HG02610 (cell line): Measurements from ENCODE around the gene POLR2A.
"Not testable (repeated sequence)": the region's sequence is repeated elsewhere in the genome, so short reads cannot be mapped to it uniquely, and the experiment has no call there.

ENCODE experiments used
- ATAC-seq: cut with Tn5 transposase; IDR thresholded peaks from one replicate; pipeline ENCODE4 v1.9.1; 2021; ENCODE audit warnings: mild to moderate bottlenecking, moderate library complexity; ENCODE audit not compliant: unreplicated experiment

The POLR2A gene

DNA sequence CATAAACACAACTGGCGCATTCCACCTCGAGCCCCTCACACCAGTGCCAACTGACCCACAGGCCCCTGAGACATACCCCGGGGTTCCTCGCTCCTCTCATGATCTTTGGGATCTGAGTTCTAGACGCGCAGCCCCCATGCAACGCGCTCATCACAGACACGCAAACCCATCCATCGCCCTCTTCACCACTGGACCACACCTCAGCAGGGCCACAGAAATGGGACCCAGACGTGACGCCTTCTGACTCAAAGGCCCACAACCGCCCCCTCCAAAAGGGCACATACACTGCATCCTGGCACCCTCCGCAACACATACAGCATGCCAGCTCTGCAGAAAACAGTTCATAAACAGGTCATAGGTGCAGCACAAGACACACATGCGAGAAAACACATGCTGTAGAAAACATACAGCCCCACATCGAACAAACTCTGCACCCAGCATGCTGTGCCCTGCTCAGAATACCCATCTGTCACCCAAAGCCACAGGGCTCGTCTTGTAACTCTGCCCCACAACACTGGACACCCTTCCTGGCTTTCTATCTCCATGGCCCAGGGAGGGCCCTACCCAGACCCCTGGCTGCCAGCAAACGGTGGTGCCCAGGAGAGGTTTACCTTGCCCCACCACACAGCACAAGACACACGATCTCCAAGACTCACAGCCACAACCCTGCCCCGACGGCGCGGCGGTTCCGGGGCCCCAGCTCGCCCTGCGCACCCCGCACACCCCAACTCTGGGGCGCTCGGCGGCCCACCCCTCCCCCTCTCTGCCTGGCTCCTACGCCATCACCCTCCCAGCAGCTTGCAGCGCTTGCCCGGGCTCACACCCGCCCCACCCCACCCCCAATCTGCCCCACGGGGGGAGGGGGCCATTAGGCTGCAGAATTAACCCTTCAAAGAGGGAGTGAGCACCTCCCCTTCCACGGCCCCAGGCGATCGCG, 5.6 kb upstream of the POLR2A start:
- no peak for ATAC-seq

DNA sequence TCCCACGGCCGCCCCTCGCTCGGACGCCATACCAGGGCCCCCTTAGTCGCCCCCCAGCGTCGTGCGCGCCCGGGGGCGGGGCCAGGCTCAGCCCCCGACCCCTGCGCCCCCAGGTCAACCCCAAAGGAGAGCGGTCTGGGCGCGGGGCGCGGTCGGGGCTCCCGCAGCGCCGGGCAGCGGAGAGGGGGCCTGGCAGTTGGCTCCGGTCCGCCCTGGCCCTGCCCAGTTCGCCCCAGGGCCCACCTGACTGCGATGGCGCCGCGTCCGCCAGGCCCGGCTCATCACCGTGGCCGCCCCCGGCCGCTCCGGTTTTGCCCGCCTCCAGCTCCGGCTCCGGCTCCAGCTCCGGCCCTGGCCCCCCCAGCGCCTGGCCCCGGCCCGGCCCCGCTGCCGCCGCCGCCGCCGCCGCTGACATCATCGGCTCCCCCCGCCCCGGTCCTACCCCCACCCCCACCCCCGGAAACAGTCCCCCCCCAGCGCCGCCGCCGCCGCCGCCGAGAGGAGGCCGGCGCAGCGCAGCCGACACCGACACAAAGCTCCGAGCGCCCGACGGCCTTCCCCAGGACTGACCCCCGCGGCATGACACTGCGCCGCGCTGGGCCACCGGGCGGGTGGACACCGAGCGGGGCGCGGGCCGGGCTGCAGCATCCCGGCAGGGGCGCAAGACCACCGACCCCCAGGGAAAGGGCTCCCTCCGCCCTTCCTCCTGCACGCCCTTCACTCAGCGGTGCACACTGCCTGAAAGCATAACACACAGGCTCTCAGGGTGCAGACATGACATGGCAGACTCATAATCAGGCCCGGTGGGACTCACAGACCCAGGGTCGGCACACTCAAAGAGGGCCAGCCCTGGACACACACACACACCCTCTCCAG, 4.7 kb upstream of the POLR2A start, which contains the start of gene ZBTB4:
Gene ZBTB4, minus strand, starts transcription at position 419 of the 876 bp plus-strand sequence. CDS start 12,830 bp downstream, outside the sequence.
- ATAC-seq: no peak

DNA sequence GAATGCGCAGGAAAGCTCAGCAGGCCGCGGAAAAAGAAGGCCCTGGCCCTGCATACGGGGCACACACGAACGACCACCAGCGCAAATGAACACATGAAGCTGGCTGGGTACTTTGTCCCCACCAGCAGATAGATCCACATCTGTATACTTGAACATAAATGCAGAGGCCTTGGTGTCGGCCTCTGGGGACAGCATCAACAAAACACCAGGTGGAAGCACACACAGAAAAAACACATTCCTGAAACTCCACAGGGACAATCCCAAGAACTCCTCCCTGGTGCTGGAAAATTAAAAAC, 4.1 kb upstream of the POLR2A start:
- ATAC-seq: no peak

DNA sequence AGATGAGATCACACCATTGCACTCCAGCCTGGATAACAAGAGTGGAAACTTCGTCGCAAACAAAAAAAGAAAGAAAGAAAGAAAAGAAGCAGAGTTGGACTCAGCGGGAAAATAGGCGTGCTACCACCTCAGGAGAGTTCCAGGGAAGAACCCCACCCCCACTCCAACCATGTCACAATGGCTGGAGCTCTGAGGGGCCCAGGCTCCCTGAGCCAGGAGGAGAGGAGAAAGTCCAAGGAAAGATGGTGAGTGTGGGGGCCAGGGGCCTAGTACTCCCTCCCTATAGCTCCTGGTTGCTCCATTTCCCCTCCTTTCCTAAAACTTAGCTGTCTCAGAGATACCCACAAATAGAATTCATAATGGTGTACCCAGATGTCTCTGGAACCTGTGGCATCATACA, 2.9 kb upstream of the POLR2A start, which contains the start of gene SLC35G6:
Gene SLC35G6, plus strand, starts transcription at position 172 of the 400 bp plus-strand sequence. Its CDS starts 71 bp downstream, at position 243.
- not testable (repeated sequence) for ATAC-seq

DNA sequence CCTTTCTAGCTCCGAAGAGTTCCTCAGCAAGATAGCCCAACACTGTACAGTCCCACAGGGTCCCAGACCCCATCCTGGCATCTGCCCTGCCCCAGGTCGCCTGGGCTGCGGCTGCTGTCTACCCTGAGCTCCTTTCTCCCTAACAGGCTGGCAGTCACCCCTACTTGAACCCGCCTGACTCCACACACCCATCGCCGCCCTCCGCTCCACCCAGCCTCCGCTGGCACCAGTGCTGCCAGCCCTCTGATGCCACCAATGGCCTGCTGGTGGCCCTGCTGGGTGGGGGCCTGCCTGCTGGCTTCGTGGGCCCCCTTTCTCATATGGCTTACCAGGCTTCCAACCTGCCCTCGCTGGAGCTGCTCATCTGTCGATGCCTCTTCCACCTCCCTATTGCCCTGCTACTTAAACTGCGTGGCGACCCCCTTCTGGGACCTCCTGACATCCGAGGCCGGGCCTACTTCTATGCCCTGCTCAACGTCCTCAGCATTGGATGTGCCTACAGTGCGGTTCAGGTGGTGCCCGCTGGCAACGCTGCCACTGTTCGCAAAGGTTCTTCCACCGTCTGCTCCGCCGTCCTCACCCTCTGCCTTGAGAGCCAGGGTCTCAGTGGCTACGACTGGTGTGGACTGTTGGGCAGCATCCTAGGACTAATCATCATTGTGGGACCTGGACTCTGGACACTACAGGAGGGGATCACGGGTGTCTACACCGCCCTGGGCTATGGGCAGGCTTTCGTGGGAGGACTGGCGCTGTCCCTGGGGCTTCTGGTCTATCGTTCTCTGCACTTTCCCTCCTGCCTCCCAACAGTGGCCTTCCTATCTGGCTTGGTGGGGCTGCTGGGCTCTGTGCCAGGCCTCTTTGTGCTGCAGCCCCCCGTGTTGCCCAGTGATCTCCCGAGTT, 2.1 kb upstream of the POLR2A start:
- not testable (repeated sequence) for ATAC-seq

DNA sequence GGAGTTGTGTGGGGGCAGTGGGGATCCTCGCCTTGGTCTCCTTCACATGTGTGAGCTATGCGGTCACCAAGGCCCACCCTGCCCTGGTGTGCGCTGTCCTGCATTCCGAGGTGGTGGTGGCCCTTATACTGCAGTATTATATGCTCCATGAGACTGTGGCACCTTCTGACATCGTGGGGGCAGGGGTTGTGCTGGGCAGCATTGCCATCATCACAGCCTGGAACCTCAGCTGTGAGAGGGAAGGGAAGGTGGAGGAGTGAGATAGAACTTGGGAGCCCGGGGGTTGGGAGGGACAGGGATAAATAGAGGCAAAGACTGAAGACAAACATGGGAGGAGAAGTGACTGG, 1.5 kb upstream of the POLR2A start:
- not testable (repeated sequence) for ATAC-seq

DNA sequence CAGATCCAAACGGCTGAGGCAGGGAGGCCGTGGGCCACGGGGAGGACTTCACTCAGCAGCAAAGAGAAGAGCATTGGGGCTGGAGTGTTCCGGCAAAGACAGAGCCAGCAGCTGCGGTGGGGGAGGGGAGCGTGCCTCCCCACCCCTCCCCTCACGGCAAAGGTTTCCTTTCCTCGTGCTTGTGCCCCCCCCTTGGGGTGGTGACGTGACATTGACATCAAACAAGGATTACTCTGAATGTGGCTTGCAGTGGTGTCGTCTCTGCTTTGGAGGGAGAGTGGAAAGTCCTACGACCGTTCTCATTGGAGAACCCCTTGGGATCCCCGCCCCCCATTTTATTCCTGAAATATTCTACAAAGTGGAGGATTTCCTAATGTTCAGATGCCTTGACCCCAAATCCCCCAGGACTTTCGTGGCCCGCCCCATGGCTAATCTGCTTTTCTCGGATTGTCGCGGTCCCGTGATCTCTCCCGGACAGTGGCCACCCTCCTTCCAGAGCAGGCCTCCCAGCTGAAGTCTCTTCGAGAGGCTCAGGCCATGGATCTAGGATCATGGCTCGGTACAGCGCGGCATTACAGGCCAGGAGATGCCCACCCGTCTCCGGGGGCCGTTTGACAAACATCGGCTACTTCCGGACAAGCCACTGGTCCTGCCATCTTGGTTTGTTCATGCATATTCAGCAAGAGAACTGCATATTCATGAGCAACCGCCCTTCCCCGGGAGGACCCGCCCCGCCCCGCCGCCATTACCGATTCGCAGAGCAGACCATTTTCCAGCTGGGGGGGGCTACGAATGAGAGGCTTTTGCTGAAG, 705 bp upstream of the POLR2A start:
- peak; percentile 33 for ATAC-seq

DNA sequence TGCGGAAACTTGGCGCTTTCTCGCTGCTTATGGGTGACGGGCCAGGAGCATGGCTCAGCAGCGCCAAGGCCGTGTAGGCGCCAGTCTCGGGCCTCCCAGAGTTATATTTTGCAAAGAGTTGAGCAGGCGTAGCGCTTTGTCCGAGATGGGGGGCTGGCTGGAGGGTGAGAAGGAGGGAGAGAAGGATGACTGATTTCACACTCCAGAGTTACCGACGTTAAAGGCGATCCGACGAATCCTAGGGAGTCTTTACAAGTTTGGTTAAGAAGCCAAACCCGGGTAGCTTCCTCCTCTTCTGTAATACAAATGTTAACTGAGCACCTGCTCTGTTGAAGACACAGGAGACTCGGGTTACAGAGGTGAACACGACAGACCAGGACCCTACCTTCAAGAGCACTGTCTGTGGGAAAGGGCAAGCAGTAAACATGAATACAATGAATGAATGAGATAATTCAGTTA, 782 bp downstream of the POLR2A start:
- no peak for ATAC-seq

DNA sequence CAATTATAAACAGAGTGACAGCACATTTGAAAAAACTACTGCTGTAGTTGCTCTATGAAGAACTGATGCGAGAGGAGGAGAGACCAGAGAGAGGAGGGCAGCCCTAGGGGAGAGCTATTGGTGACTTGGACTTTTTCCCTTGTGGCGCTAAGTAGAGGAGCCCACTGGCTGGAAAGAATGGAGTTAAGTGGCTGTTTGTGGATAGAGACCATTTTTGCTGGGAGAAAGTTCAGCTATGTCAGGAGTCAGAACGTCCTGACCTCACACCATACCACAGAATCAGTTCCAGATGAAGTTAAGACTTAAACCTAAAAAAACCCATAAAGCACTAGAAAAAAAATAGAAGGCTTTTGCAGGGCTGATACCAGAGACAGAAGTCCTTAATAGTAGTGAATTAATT, 2.0 kb downstream of the POLR2A start:
- ATAC-seq: no peak

DNA sequence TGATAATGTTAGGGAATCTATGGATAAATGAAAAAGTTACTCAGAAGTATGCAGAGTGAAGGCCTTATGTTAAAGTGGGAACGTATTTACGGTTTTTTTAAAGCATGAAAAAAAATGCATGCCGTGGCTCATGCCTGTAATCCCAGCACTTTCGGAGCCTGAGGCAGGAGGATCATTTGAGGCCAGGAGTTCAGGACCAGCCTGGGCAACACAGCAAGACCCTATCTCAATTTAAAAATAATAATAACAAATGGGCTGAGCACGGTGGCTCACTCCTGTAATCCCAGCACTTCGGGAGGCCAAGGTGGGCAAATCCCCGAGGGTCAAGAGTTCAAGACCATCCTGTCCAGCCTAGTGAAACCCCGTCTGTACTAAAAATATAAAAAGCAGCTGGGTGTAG, 6.0 kb downstream of the POLR2A start:
- no peak for ATAC-seq

DNA sequence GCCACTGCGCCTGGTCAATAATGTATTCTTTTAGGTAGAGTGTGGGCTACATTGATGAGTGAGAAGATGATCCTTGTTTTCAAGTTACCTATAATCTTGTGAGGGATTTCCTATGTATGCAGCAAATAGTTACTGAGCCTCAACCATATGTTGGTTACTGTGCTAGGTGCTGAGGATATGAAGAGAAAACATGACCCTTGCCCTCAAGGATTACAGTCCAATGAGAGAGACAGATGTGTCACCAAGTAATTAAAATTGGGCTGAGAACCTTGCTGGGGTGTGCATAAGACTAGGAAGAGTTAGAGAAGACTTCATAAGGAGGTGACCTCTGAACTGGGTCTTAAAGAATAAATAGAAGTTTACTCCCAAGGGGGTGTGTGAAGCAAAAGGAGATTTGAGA, 7.4 kb downstream of the POLR2A start:
- no peak for ATAC-seq

DNA sequence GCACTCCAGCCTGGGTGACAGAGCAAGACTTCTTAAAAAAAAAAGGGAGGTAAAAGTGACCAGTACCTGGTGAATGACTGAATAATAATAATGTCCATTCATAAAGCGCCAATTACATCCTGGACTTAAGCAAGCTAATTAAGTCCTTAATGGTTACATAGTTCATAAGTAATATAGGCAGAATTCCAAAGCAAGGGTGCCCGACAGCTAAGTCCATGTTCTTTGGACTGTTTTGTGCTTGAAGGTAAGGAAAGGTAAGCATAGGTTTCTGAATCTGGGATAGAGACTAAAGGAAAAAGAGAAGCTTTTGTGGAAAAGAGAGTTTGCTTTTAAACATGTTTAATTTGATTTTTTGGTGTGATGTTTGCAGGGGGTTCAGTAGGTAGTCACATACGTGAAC, 9.8 kb downstream of the POLR2A start:
- no peak for ATAC-seq

DNA sequence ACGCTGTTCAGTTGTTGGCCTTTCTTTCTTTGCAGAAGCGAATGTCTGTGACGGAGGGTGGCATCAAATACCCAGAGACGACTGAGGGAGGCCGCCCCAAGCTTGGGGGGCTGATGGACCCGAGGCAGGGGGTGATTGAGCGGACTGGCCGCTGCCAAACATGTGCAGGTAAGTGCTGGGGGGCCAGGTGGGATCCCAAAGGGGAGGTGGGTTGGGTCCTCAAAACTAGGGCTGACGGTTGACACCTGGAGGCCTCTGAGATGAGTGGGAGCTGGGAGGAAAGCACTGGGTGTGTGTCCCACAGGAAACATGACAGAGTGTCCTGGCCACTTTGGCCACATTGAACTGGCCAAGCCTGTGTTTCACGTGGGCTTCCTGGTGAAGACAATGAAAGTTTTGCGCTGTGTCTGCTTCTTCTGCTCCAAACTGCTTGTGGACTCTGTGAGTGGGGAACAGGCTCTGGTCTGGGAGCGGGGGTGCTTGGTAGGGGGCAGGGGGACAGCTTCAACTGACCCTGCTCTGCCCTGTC, 11.8 kb downstream of the POLR2A start:
- ATAC-seq: no peak

DNA sequence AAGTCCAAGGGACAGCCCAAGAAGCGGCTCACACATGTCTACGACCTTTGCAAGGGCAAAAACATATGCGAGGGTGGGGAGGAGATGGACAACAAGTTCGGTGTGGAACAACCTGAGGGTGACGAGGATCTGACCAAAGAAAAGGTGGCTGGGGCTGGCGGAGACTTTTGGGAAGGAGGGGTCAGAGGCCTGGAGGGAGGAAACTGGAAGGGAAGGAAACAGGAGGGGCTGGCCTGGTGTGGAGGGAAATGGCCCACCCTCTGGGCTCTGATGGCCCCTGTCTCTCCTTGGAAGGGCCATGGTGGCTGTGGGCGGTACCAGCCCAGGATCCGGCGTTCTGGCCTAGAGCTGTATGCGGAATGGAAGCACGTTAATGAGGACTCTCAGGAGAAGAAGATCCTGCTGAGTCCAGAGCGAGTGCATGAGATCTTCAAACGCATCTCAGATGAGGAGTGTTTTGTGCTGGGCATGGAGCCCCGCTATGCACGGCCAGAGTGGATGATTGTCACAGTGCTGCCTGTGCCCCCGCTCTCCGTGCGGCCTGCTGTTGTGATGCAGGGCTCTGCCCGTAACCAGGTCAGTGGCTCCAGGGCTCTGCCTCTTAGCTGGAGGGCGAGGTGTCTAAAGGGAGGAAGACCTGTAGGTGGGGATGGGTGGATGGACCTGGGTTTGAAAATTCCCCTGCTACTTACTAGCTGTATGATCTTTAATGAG, 12.5 kb downstream of the POLR2A start:
- no peak for ATAC-seq

DNA sequence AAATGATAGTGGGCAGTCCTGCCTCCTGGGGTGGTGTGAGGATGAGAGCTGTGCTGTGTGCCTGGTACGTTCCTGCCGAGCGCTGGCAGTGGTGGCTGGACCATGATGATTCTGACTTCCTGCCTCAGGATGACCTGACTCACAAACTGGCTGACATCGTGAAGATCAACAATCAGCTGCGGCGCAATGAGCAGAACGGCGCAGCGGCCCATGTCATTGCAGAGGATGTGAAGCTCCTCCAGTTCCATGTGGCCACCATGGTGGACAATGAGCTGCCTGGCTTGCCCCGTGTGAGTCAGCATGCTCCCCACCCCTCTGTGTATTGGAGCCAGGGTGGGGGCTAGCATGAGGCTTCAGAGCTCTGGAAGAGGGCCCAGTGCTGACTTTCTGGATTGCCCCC, 13.1 kb downstream of the POLR2A start:
- no peak for ATAC-seq

DNA sequence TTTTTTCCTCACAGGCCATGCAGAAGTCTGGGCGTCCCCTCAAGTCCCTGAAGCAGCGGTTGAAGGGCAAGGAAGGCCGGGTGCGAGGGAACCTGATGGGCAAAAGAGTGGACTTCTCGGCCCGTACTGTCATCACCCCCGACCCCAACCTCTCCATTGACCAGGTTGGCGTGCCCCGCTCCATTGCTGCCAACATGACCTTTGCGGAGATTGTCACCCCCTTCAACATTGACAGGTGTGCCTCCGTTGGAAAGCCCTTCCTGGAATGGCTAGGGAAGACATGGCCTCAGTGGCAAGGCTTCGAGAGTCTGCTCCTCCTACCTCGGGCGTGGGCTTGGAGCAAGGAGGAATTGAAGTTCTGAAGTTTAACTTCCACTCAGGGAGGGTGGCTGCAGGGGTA, 13.5 kb downstream of the POLR2A start:
- no peak for ATAC-seq

DNA sequence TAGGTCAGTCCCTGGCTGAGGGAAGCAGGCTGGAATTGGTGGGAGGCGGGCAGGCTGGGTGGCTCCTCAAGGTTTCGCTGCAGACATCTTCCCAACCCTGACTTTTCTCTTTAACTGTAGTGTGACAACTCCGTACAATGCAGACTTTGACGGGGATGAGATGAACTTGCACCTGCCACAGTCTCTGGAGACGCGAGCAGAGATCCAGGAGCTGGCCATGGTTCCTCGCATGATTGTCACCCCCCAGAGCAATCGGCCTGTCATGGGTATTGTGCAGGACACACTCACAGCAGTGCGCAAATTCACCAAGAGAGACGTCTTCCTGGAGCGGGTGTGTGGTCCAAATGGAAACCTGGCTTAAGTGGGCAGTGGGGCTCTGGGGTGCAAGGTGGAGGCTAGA, 15.0 kb downstream of the POLR2A start:
- ATAC-seq: no peak

DNA sequence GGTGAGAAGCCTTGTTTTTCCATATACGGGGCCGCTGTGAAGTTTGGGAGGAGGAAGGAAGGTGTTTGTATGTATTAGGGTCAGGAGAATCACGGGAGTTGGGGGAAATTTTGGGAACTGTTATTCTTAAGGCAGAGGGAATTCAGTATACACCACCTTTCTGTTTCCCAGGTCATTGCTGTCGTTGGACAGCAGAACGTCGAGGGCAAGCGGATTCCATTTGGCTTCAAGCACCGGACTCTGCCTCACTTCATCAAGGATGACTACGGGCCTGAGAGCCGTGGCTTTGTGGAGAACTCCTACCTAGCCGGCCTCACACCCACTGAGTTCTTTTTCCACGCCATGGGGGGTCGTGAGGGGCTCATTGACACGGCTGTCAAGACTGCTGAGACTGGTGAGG, 17.6 kb downstream of the POLR2A start:
- ATAC-seq: no peak
